CD8-positive, alpha-beta memory T cell (primary cell): ENCODE results near the gene HOTAIR. TPM values are rescaled to one million over a fixed set of nuclear protein-coding genes. Genes with fewer than 3 reads are reported as not detected.
A peak's percentile ranks its signal among the peaks of the same experiment; 100 is the strongest.

Source experiments
- CTCF ChIA-PET: fragments of 350-600 bp; sonication (Branson Sonifier 250); formaldehyde crosslinking; loops from one replicate; lab custom pipeline; 2021; ENCODE audit warnings: antibody characterized with exemption; lab: Charles Lee
- POLR2A ChIA-PET: fragments of 350-600 bp; sonication (Branson Sonifier 250); formaldehyde crosslinking; loops from one replicate; lab custom pipeline; 2021; ENCODE audit warnings: antibody characterized with exemption; lab: Charles Lee
- DNase-seq, 5 donors: peaks; one replicate each; pipeline versions ENCODE4 v3.0.0 to v3.0.0-alpha.2; 2020 to 2022; ENCODE audit warnings: mixed read lengths in 1 of 5
- H3K27ac ChIP-seq: one replicate; pipeline ENCODE4 v1.7.0; 2013; ENCODE audit warnings: low read depth, mild to moderate bottlenecking, low read length, moderate library complexity
- H3K27me3 ChIP-seq: 2 replicates; pipeline ENCODE4 v1.7.0; 2013; ENCODE audit warnings: low read length, mild to moderate bottlenecking; ENCODE audit not compliant: insufficient read depth, poor library complexity, severe bottlenecking
- H3K36me3 ChIP-seq: 2 replicates; pipeline ENCODE4 v1.7.0; 2013; ENCODE audit warnings: mild to moderate bottlenecking, low read length, moderate library complexity; ENCODE audit not compliant: insufficient read depth
- H3K4me1 ChIP-seq: 2 replicates; pipeline ENCODE4 v1.7.0; 2013; ENCODE audit warnings: mild to moderate bottlenecking, low read length, moderate library complexity; ENCODE audit not compliant: insufficient read depth
- H3K4me3 ChIP-seq: 2 replicates; pipeline ENCODE4 v1.7.0; 2013; ENCODE audit warnings: mild to moderate bottlenecking, low read length
- H3K9me3 ChIP-seq: 2 replicates; pipeline ENCODE4 v1.7.0; 2013; ENCODE audit warnings: mild to moderate bottlenecking, low read length
- H3K27ac Mint-ChIP-seq, 8 donors: one replicate each; pipeline ENCODE4 v1.8.0; 2020 to 2021; ENCODE audit warnings: mixed read lengths in 8 of 8, mild to moderate bottlenecking in 6 of 8, inconsistent platforms in 3 of 8, moderate library complexity in 3 of 8
- H3K27me3 Mint-ChIP-seq, 2 donors: one replicate each; pipeline ENCODE4 v1.8.0; 2020 to 2021; ENCODE audit warnings: mixed read lengths in 2 of 2, mild to moderate bottlenecking in 1 of 2, moderate library complexity in 1 of 2
- H3K36me3 Mint-ChIP-seq, 3 donors: one replicate each; pipeline ENCODE4 v1.8.0; 2020 to 2021; ENCODE audit warnings: mixed read lengths in 3 of 3, inconsistent platforms in 1 of 3, mild to moderate bottlenecking in 1 of 3
- H3K4me1 Mint-ChIP-seq, 3 donors: one replicate each; pipeline ENCODE4 v1.8.0; 2020 to 2021; ENCODE audit warnings: mixed read lengths in 3 of 3, inconsistent platforms in 1 of 3, mild to moderate bottlenecking in 1 of 3
- H3K4me3 Mint-ChIP-seq, 7 donors: one replicate each; pipeline ENCODE4 v1.8.0; 2020 to 2021; ENCODE audit warnings: mixed read lengths in 7 of 7, mild to moderate bottlenecking in 6 of 7, moderate library complexity in 4 of 7, inconsistent platforms in 2 of 7
- H3K9me3 Mint-ChIP-seq, 5 donors: one replicate each; pipeline ENCODE4 v1.8.0; 2020 to 2022; ENCODE audit warnings: mixed read lengths in 5 of 5, mild to moderate bottlenecking in 3 of 5, moderate library complexity in 2 of 5, inconsistent platforms in 1 of 5
- polyA plus RNA-seq: library from polyadenylated mRNA; unstranded; fragments of 300-500 nt; fragmentation: Illumina TruSeq; gene quantifications from one replicate; pipeline ENCODE4 v1.2.3, GENCODE V29; 2021
- total RNA-seq, 2 experiments: library from RNA; stranded (reverse); gene quantifications; one replicate each; pipeline ENCODE4 v1.2.3, GENCODE V29; 2021

HOTAIR gene
- total and polyA plus RNA-seq, 3 experiments from 2014 or later, result not detected

GRCh38 chr12:53967421-53967925 lies 7.3 kb downstream of the HOTAIR start:
- Histone ChIP-seq H3K27me3 (peaks cover 98% of the 10 kb centered on the region), H3K9me3 (no peaks in the 10 kb centered on the region), H3K4me1 (peaks cover 24% of the 10 kb centered on the region), H3K4me3 (no peak overlapping the region), H3K27ac (no peak overlapping the region), H3K36me3 (no peaks in the 10 kb centered on the region)
- Mint-ChIP-seq H3K27me3 (peaks cover 93 to 100% of the 10 kb centered on the region in 2 donors), H3K4me1 (peaks cover 33 to 44% (median 34%) of the 10 kb centered on the region in 3 donors), H3K4me3 (peak overlapping the region in 1 of 7 donors; percentile 10), H3K36me3 (peaks cover 0 to 1% (median 0%) of the 10 kb centered on the region in 3 donors), H3K9me3 (peaks cover 0 to 4% (median 1%) of the 10 kb centered on the region in 5 donors), H3K27ac (peak overlapping the region in 3 of 8 donors; percentile 0 to 36 (median 1))
- ChIA-PET POLR2A (no interaction called here), CTCF (no interaction called here)
- DNase-seq, result no peak

GRCh38 chr12:53966385-53967133 lies 8.2 kb downstream of the HOTAIR start:
- Histone ChIP-seq H3K4me1 (peaks cover 24% of the 10 kb centered on the region), H3K9me3 (no peaks in the 10 kb centered on the region), H3K27ac (no peak overlapping the region), H3K27me3 (peaks cover 98% of the 10 kb centered on the region), H3K36me3 (no peaks in the 10 kb centered on the region), H3K4me3 (no peak overlapping the region)
- peaks cover 0 to 3% (median 0%) of the 10 kb centered on the region in 5 donors for H3K9me3 Mint-ChIP-seq
- ChIA-PET CTCF (no interaction called here), POLR2A (no interaction called here)
- peaks cover 32 to 48% (median 33%) of the 10 kb centered on the region in 3 donors for H3K4me1 Mint-ChIP-seq
- peak overlapping the region in 2 of 8 donors; percentile 20 to 37 for H3K27ac Mint-ChIP-seq
- no peak for DNase-seq
- peak overlapping the region in 6 of 7 donors; percentile 14 to 77 (median 62) for H3K4me3 Mint-ChIP-seq
- H3K36me3 Mint-ChIP-seq, result peaks cover 0 to 1% (median 0%) of the 10 kb centered on the region in 3 donors
- H3K27me3 Mint-ChIP-seq, result peaks cover 92 to 100% of the 10 kb centered on the region in 2 donors

GRCh38 chr12:53966085-53966384 lies 8.7 kb downstream of the HOTAIR start:
- peaks cover 87 to 97% of the 10 kb centered on the region in 2 donors for H3K27me3 Mint-ChIP-seq
- peaks cover 0 to 1% (median 0%) of the 10 kb centered on the region in 5 donors for H3K9me3 Mint-ChIP-seq
- no peak overlapping the region for H3K27ac ChIP-seq
- H3K4me1 ChIP-seq, result peaks cover 24% of the 10 kb centered on the region
- H3K4me3 ChIP-seq, result no peak overlapping the region
- peaks cover 32 to 48% (median 33%) of the 10 kb centered on the region in 3 donors for H3K4me1 Mint-ChIP-seq
- no peak for DNase-seq
- CTCF ChIA-PET, result no interaction called here
- H3K4me3 Mint-ChIP-seq, result peak overlapping the region in 6 of 7 donors; percentile 14 to 77 (median 60)
- H3K36me3 ChIP-seq, result no peaks in the 10 kb centered on the region
- H3K27me3 ChIP-seq, result peaks cover 95% of the 10 kb centered on the region
- H3K9me3 ChIP-seq, result no peaks in the 10 kb centered on the region
- POLR2A ChIA-PET, result no interaction called here
- peaks cover 0 to 1% (median 0%) of the 10 kb centered on the region in 3 donors for H3K36me3 Mint-ChIP-seq
- H3K27ac Mint-ChIP-seq, result peak overlapping the region in 1 of 8 donors; percentile 37

GRCh38 chr12:53965281-53966084 lies 9.3 kb downstream of the HOTAIR start:
- no peak for DNase-seq
- peaks cover 0 to 1% (median 0%) of the 10 kb centered on the region in 3 donors for H3K36me3 Mint-ChIP-seq
- H3K9me3 Mint-ChIP-seq, result peaks cover 0 to 1% (median 0%) of the 10 kb centered on the region in 5 donors
- peaks cover 83 to 93% of the 10 kb centered on the region in 2 donors for H3K27me3 Mint-ChIP-seq
- H3K27ac ChIP-seq, result no peak overlapping the region
- H3K9me3 ChIP-seq, result no peaks in the 10 kb centered on the region
- CTCF ChIA-PET, result interaction anchor here (1.0 kb wide), 1 partner anchor 235 kb away, joined by 3 read pairs; no protein-coding TSS in a partner anchor
- peaks cover 24% of the 10 kb centered on the region for H3K4me1 ChIP-seq
- peaks cover 92% of the 10 kb centered on the region for H3K27me3 ChIP-seq
- peaks cover 33 to 49% (median 35%) of the 10 kb centered on the region in 3 donors for H3K4me1 Mint-ChIP-seq
- peak overlapping the region in 2 of 8 donors; percentile 15 to 19 for H3K27ac Mint-ChIP-seq
- H3K4me3 Mint-ChIP-seq, result peak overlapping the region in 6 of 7 donors; percentile 34 to 75 (median 60)
- POLR2A ChIA-PET, result no interaction called here
- H3K36me3 ChIP-seq, result no peaks in the 10 kb centered on the region
- no peak overlapping the region for H3K4me3 ChIP-seq

- peak overlapping the region; percentile 4 for H3K4me3 ChIP-seq
- H3K27me3 ChIP-seq, result peaks cover 93% of the 10 kb centered on the region
- H3K9me3 ChIP-seq, result no peaks in the 10 kb centered on the region
- ChIA-PET CTCF (interaction anchor here (1.0 kb wide), 1 partner anchor 237 kb away, joined by 3 read pairs; no protein-coding TSS in a partner anchor), POLR2A (no interaction called here)
- Mint-ChIP-seq H3K4me1 (peaks cover 40 to 53% (median 43%) of the 10 kb centered on the region in 3 donors), H3K36me3 (peaks cover 0 to 1% (median 0%) of the 10 kb centered on the region in 3 donors), H3K4me3 (peak overlapping the region in 5 of 7 donors; percentile 5 to 57 (median 38)), H3K9me3 (peaks cover 0 to 1% (median 0%) of the 10 kb centered on the region in 5 donors), H3K27ac (peak overlapping the region in 1 of 8 donors; percentile 27), H3K27me3 (peaks cover 82 to 93% of the 10 kb centered on the region in 2 donors)
- no peak for DNase-seq
- H3K4me1 ChIP-seq, result peaks cover 24% of the 10 kb centered on the region
- H3K36me3 ChIP-seq, result no peaks in the 10 kb centered on the region
- H3K27ac ChIP-seq, result no peak overlapping the region
Observed at GRCh38 chr12:53964315-53964713, 10.4 kb downstream of the HOTAIR start.

GRCh38 chr12:53963434-53964314 lies 11.1 kb downstream of the HOTAIR start:
- H3K9me3 ChIP-seq, result no peaks in the 10 kb centered on the region
- H3K27ac ChIP-seq, result no peak overlapping the region
- CTCF ChIA-PET, result no interaction called here
- POLR2A ChIA-PET, result no interaction called here
- peaks cover 91% of the 10 kb centered on the region for H3K27me3 ChIP-seq
- H3K4me3 Mint-ChIP-seq, result peak overlapping the region in 6 of 7 donors; percentile 5 to 41 (median 12)
- no peak for DNase-seq
- no peaks in the 10 kb centered on the region for H3K36me3 ChIP-seq
- H3K27me3 Mint-ChIP-seq, result peaks cover 83 to 93% of the 10 kb centered on the region in 2 donors
- peaks cover 24% of the 10 kb centered on the region for H3K4me1 ChIP-seq
- H3K4me1 Mint-ChIP-seq, result peaks cover 40 to 53% (median 43%) of the 10 kb centered on the region in 3 donors
- peaks cover 0 to 1% (median 0%) of the 10 kb centered on the region in 5 donors for H3K9me3 Mint-ChIP-seq
- peak overlapping the region in 1 of 8 donors; percentile 27 for H3K27ac Mint-ChIP-seq
- H3K36me3 Mint-ChIP-seq, result peaks cover 0 to 1% (median 0%) of the 10 kb centered on the region in 3 donors
- no peak overlapping the region for H3K4me3 ChIP-seq

GRCh38 chr12:53963005-53963404 lies 11.7 kb downstream of the HOTAIR start:
- CTCF ChIA-PET, result no interaction called here

More at GRCh38 chr12:53963005-53963404, 11.7 kb downstream of the HOTAIR start:
- peaks cover 0 to 1% (median 0%) of the 10 kb centered on the region in 3 donors for H3K36me3 Mint-ChIP-seq
- H3K27me3 Mint-ChIP-seq, result peaks cover 83 to 93% of the 10 kb centered on the region in 2 donors
- H3K27ac ChIP-seq, result no peak overlapping the region
- DNase-seq, result no peak
- no peak overlapping the region for H3K4me3 ChIP-seq
- peaks cover 24% of the 10 kb centered on the region for H3K4me1 ChIP-seq
- peaks cover 0 to 1% (median 0%) of the 10 kb centered on the region in 5 donors for H3K9me3 Mint-ChIP-seq
- no peaks in the 10 kb centered on the region for H3K9me3 ChIP-seq
- no peaks in the 10 kb centered on the region for H3K36me3 ChIP-seq
- no peak overlapping the region for H3K27ac Mint-ChIP-seq
- POLR2A ChIA-PET, result no interaction called here
- H3K4me1 Mint-ChIP-seq, result peaks cover 43 to 48% (median 43%) of the 10 kb centered on the region in 3 donors
- peak overlapping the region in 1 of 7 donors; percentile 24 for H3K4me3 Mint-ChIP-seq
- peaks cover 92% of the 10 kb centered on the region for H3K27me3 ChIP-seq
